GM13977 (cell line): ENCODE measurements around the gene IRAK4.

Source experiments
- DNase-seq: peaks from one replicate; pipeline ENCODE4 v3.0.0; 2012; ENCODE audit warnings: low spot score
- CTCF ChIP-seq: IDR thresholded peaks from 2 replicates; pipeline ENCODE4 v1.5.1; 2012; ENCODE audit warnings: mild to moderate bottlenecking, control low read depth; ENCODE audit not compliant: insufficient read depth; ENCODE audit errors: extremely low read depth, missing control alignments
- in situ Hi-C: fragments of 300-500 bp; cut with MboI; formaldehyde crosslinking; loops from one replicate; pipeline ENCODE4 v1.12.0; 2022; ENCODE audit warnings: low sequenced_read_pairs, low pct_unique_long_range_greater_than_20kb, mixed read lengths, inconsistent platforms; ENCODE audit not compliant: unreplicated experiment

Gene IRAK4

GRCh38 chr12:43826681-43827080 lies 67.9 kb downstream of the IRAK4 start:
- TF ChIP-seq CTCF, result no peak
- in situ Hi-C loops, result no loop called here
- no peak for DNase-seq

- TF ChIP-seq CTCF, result no peak
- in situ Hi-C loops, result no loop called here
- no peak for DNase-seq
Observed at GRCh38 chr12:43827093-43827492, 68.3 kb downstream of the IRAK4 start.

- DNase-seq, result no peak
- TF ChIP-seq CTCF, result no peak
- in situ Hi-C loops, result no loop called here
Observed at GRCh38 chr12:43832463-43833168, 73.9 kb downstream of the IRAK4 start.

GRCh38 chr12:43835264-43835655 lies 76.5 kb downstream of the IRAK4 start:
- in situ Hi-C loops, result no loop called here

GRCh38 chr12:43835656-43836474 lies 77.1 kb downstream of the IRAK4 start, which contains the start of gene TMEM117:
Gene TMEM117 (plus strand): TSS chr12:43836081.
- in situ Hi-C loops, result no loop called here
- TF ChIP-seq CTCF, result no peak

More at GRCh38 chr12:43835264-43835655, 76.5 kb downstream of the IRAK4 start:
- no peak for DNase-seq
- TF ChIP-seq CTCF, result no peak

GRCh38 chr12:43836475-43836989 lies 77.8 kb downstream of the IRAK4 start:
- no peak for TF ChIP-seq CTCF
- in situ Hi-C loops, result no loop called here
- no peak for DNase-seq

More at GRCh38 chr12:43835656-43836474, 77.1 kb downstream of the IRAK4 start, which contains the start of gene TMEM117:
- peak; percentile 82 for DNase-seq
